HG03095 (cell line): ENCODE results near the gene PVALEF.

Experiments used
- ATAC-seq: cut with Tn5 transposase; IDR thresholded peaks from one replicate; pipeline ENCODE4 v1.9.1; 2021; ENCODE audit warnings: moderate library complexity; ENCODE audit not compliant: unreplicated experiment

PVALEF gene

DNA sequence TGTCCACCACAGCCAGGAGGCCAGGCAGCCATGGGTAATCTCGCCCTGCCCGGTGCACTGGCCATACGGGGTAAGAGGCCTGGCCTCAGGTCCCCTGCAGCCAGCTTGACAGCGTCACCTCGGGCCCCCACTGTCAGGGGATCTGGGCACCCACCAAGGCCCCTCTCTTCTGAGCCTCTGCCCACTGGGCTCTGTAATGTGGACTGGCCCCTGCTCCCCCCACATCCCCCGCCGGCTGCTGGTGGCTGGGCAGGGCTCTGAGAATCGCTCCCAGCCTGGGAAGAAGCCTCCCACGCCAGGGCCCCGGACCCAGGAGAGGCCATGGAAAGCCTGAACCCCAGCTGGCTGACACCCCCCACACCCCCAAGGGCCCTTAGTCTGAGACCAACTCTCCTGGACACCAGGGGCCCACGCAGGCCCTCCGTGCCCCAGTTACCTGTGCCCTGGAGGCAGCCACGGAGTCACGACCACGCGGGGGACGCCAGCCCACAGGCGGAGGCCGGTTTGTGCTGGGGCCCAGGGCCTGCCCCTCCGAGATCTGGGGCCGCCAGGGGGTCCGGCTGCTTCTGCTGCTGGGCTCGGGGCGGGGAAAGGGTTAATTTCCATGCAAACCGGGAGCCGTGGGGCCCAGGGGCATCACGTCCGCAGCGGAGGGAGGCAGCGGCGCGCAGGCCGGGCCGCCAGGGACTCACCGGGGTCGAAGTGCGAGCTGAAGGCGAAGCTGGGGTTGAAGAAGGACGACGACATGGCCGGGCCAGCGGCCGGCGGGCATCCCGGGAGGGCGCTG is at the start of gene PVALEF:
Gene PVALEF, plus strand, starts transcription at position 262 of the 787 bp plus-strand sequence. CDS start 15,720 bp downstream, outside the sequence.
- ATAC-seq: no peak

DNA sequence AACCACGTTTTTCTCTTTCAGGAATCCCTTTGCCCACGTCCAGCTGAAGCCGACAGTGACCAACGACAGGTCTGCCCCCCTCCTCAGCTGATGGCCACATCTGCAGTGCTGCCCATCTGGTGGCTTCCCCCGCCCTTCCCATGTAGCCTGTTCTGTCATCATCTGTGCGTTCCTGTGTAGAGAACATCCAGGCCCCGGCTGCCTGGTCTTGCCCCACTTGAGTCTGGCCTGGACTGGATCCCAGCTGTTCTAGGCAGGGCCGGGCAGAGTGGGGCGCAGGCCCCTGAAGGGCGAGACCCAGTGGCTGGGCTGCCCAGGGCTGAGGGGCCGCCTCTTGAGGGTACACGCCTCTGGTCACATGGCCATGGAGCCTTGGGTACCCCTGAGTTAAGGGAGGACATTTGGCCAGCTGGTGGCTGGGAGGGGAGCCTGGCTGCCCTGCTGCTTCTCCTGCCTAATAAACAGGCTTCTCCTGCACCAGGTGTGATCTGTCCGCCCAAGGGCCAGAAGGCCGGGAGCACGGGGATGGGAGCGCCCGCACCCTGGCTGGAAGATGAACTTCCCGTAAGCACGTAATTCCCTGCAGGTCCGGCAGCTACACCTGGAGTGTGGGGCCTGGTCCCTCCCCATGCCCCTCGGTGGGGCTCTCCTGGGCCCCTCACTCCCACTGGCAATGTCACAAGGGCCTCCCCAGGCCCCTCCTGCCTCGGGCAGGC is 49.4 kb upstream of the PVALEF start:
- ATAC-seq: no peak

DNA sequence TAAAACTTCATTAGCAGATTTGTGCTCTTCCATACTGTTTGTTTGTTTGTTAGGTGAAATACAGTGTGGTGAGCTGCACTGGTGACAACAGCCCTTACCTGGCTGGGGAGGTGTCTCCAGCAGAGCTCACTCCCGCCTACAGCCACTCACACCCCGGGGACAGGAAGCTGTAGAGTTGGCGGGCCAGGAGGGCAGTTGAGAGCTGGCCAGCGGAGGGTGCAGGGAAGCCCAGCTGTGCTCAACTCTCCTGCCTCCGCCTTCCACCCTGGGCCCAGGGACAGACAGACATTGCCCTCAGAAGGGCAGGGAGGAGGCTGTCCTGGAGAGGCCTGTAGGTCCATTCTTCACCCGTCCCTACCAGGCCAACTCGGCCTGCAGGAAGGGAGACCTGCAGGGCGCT is 48.6 kb upstream of the PVALEF start:
- no peak for ATAC-seq

DNA sequence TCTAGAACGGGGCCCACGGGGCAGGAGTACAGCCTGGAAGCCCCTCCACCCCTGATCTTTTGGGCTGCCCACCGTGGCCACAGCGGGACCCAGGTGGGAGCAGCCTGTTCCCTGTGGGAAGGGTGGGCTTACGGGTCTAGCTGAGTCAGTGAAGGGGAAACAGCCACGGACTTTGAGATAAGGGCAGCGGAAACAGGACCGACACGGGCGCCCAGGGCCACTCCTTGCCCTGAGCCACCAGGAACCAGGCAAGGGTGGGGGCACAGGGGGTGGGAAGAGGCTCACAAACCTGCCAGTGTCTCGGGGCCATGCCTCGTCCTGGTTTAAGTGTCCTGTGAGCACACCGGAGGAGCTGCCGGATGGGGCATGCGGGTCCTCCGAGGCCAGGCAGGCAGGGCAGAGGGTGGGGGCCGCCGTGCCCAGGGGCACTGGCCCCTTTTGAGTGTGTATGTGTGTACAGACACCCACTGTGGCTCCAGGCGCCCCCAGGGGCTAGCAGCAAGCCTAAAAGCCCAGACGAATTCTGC is 47.6 kb upstream of the PVALEF start:
- ATAC-seq: no peak

DNA sequence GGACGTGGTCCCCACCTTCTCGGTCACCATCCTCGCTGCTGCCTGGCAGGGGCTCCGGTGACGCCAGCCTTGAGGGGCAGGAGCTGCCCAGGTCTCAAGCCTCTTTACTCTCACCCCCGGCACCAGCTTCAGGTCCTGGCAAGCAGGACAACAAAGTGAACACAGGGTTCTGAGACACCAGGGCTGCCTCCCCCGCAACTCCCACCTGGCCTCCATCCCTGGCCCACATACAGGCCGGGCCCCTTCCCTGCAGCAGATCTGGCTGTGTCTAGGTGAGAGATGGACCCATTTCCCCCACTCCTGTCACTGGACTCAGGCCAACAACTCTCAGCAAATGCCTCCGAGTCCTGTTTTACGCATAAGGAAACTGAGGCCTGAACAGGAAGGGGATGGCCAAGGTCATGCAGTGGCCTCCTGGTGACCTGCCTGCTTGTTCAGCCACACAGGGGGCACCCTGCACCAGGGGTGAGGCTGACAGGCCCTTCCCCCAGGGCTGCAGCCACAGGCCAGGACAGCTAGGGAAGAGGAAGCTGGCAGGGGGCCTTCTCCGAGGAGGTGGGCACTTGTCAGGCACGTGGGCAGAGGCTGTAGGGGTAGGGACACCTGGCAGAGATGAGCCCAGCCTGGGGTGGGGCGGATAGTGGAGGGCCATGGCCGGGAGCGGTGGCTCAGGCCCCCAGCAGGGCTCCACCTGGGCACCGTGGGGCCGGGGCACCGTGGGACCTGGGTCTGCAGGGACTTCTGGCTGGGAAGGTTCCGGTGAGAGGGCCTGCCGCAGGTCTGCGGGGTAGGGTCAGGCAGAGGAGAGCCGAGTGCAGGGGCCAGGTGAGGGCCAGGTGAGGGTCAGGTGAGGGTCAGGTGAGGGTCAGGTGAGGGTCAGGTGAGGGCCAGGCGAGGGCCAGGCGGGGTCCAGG is 46.7 kb upstream of the PVALEF start:
- no peak for ATAC-seq

DNA sequence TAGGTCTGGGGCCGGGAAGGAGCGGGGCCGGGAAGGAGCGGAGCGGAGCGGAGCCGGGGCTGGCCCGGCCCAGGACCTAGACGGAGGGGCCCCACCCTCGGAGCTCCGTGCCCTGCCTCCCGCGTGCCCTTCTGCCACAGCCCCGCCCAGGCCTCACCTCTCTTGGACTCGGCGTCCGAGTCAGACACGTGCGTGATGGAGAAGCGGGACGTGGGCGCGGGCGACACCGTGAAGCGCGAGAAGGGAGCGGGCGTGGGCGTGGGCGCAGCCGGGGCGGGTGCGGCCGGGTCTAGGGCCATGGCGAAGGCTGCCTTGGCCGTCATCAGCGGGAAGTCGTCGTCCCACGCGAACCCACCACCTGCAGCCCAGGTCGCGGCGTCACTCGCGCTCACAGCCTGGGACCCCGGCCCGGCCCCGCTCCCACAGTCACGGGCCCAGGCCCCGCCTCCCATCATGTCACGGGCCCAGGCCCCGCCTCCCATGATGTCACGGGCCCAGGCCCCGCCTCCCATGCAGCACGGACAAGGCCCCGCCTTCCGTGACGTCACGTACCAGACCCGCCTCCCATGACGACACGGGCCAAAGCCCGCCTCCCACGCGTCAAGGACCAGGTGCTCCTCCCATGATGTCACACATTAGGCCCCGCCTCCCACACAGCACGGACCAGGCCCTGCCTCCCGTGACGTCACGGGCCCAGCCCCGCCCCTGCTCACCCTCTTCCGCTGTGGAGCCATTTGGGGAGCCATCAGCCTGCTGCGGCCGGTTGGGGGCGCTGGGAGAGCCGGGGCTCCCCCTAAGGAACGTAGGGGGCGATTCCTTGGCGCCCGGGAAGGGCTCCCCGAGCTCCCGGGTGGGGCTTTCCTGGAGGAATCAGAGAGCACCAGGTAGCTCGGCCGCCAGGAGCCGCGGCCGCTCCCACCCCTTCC is 45.8 kb upstream of the PVALEF start:
- ATAC-seq: no peak

DNA sequence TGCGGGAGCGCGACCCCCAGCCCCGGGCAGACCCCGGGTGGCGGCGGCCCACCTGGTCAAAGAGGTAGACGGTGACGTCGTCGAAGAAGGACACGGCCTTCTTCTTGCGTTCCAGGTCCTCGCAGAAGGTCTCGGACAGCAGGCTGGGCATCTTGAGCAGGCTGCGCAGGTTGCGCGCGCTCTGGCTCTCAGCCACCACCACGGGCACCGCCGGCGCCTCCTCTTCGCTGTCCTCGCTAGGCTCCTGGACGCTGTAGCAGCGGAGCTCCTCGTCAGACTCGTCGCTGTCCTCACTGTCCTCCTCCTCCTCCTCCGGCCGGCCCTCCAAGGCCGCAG is 45.2 kb upstream of the PVALEF start:
- no peak for ATAC-seq

DNA sequence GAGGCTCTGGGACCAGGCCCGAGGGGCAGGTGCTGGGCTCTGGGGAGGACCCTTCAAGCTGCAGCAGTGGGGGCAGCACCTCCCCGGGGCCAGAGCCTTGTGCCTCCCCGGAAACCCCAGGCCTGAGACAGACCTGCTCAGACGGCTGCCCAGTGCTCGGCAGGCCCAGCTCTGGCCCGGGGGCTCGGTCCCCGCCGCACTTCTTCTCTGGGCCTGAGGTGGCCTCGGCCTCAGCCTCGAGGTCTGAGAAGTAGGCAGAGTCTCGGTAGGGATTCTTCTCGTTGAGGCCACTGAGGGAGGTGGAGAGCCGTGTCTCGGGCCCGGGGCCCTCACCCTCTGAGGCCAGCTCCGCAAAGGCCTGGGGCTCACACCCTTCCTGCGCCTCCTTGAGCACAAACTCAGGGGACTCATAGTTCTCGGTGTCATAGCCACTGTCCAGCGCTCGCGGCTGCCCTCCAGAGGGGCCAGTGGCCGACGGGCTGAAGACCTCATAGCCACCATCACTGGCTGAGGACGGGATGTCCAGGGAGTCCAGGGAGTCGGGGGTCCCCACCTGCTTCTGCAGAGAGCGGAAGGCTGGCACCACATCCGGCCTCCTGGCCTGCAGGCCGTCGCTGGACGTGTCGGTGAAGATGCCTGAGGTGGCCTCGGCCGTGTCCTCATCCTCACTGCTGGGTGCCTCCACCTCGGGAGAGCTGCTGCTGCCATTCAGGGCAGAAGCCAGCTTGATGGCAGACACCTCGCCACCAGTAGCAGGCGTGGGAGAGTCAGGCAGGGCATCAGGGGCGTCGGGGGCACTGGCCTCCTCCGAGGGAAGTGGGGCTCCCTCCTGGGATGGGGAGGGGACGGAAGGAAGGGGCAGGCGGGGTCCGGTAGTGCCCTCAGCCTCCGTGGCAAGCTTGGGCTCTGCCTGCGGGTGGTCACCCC is 44.3 kb upstream of the PVALEF start:
- no peak for ATAC-seq

DNA sequence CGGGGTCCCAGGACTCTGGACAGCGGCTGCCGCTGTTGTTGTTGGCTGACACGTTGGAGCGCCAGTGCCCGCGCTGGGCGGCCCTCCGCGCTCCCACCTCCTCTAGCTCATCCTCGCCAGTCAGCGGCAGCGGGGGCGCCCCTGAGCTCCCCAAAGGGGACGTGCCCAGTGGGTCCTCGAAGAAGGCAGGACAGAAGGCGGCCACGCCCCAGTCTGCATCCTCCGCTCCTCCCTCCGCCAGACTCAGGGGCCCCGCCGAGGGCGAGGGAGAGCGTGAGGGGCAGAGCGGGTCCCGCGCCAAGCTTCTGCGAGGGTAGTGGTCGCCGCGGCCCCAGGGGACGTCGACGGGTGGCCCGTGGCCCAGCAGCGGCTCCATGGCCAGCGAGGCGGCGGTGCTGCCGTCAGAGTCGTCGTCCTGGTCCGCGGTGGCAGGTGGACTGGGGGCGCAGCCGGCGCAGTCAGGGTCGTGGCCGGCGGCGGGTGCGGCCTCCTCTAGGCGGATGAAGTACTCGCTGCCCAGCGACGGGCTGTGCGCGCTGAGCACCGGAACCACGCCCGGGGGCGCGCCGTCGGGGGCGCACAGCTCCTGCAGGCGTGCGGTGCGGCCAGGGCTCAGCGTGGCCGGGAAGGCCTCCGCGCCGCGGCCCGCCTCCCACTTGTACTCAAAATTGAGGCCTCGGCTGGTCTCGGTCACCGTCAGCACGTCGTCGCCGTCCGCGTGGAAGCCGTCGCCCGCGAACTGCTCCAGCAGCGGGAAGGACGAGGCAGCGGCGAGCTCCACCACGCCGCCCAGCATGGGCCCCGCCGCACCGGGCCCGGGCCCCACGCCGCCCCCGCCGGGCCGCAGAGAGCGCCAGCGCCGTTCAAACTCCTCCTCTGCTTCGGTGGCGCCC is 43.2 kb upstream of the PVALEF start:
- no peak for ATAC-seq

DNA sequence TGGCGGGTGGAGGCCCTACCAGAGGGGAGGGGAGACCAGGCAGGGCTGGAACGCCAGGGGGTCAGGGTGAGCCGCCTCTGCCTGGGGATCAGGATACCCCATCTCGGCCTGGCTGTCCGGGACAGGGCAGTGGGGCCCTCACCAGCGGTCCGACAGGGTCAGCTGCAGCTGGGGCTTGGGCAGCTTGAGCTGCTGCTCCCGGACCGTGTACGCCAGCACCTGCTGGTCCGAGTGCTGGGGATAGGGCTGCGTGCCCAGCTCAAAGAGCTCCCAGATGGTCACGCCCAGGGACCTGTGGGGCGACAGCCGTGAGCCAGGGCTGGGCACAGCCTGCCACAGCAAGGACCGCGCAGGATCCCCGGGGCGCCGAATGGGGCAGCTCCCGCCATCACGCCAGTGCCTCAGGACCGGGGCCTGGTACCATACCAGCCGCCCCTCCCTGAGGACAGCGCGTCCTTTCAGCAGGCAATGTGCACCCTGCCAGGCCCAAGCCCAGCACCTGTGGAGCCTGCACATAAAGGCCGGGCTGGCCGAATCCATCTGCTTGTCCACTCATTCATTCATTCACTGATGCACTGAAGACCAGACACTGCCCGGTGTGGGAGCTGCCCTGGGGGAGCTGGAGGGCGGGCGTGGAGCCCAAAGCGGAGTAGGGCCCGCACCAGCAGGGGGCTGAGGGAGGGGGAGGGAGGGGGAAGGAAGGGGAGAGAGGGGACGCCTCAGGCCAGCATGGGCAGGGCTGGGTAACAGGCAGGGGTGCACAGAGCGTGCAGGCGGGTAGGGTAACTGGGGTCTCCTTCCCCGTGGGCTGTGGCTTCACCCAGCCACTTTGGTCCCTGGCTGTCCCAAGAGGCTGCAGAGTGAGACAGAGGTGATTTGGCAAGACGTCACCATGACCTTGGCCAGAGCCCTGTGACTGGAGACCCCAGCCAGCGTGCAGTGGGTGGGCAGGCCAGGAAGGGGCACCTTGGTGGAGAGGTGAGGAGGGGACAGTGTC is 42.0 kb upstream of the PVALEF start:
- no peak for ATAC-seq

DNA sequence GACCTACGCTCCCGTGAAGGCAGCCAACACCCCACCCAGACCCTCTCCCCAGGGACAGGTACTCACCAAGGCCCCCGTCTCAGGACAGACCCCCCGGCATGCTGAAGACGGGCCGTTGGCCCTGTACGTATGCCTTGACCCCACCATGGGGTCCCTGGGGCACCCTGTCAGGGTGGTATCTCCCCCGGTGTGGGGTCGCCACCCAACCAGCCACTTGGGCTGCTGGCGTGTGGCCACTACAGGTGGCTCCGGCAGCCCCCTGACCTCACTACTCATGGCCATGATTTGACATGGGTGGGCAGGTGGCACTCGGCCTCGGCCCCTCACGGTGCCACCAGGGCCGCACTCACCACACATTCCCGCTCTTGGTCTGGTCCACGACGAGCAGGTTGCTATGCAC is 40.9 kb upstream of the PVALEF start:
- ATAC-seq: no peak

DNA sequence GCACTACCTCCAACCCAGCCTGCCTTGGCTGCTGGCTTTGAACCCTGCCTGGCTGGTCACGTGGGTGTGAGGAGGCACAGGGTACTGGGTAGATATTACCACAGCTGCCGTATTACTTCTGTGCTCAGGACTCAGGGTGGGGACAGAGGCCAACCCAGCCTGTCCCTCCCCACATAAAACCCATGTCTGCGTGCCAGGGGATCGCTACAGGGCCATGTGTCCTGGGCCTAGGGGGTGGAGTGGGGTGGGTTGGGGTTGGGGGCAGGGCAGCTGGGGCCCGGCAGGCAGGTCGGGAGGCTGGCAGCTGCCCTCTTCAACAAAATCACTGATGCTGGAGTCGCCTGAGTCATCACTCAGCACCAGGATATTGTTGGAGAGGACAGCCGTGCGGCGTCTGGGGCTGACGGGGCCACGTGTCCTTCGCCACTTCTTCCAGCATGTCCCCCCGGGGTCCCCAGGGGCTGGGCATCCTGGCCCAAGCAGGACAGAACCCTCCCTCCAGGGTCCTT is 39.7 kb upstream of the PVALEF start:
- ATAC-seq: no peak

DNA sequence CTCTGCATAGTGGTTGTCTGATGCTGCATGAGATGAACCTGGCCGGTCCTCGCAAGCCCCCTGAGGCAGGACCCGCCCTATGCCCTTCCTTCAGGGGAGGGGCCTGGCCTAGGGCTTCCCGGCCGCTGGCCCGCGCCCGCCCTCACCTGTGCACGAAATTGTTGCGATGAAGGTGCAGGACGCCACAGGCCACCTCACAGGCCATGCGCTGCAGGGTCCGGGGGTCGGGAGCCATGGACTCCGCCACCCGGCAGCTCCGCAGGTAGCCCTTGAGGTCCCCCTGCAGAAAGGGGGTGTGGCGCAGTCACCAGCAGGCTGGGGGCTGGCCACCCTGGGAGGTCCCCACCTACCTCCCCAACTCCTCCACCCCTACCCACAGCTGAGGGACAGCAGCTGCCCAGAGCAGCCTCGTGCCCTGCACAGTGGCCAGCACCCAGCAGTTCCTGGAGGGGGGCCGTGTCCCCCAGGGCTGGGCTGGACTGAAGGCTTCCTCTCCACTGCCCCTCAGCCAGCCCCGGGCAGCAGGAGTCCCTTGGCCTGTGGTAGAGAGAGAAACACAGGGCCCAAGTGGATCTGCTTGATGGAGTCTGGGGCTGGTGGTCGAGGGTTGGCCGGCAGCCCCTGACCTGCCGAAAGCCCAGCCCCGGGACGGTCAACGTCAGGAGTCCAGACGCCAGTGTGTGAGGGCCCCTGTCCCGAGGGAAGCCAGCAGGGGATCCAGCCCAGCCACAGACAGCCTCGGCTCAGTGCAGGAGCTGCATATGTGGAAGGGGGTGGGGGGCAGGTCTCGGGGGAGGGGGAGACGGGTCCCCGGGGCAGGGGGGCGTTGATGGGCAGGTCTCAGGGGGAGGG is 38.8 kb upstream of the PVALEF start:
- ATAC-seq: no peak

DNA sequence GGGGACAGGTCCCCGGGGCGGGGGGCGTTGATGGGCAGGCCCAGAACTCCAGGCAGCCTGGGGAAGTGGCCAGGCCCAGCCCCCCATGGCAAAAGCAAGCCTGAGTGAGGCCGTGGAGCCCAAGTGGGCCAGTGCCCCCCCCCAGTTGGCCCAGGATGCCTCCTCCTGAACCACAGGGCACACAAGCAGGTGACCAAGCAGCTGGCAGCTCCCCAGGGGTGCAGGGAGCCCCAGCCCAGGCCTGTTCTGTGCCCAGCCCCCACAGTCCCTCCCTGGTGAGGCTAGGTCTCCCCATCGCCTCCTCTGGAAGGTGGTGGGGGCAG is 38.2 kb upstream of the PVALEF start:
- no peak for ATAC-seq

DNA sequence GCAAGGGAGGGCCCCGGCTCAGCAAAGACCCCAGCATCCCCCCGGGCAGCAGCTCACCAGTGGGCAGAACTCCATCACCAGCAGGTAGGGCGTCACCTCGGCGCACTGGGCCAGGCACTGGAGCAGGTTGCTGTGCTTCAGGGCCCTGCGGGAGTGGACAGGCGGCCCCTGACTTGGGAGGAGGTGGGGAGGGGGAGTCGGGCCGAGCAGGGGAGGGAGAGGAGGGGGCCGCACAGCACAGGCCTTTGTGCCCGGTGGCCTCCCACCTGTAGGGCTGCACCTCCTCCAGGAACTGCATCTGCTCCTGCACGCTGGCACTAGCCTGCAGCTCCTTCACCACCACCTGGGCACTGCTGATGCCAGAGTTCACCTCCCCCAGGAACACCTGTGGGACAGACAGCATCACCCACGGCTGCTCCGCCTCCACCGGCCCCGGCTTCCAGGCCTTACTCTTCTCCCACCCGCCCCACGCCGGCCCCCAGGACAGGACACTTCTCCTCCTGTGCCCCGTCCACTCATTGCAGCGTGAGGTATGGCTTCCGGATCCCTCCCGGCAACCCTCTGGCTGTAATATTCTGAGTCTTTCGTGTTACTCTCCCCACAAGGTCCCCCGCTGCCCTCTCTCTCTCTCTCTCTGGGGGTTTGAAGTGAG is 37.7 kb upstream of the PVALEF start:
- no peak for ATAC-seq
